Glomerular visceral epithelial cell (primary cell): ENCODE data around the gene ZNF446.
A peak's percentile ranks its signal among the peaks of the same experiment; 100 is the strongest.
"Not testable (repeated sequence)": the region's sequence is repeated elsewhere in the genome, so short reads cannot be mapped to it uniquely, and the experiment has no call there.

Experiments
- DNase-seq: peaks from one replicate; pipeline ENCODE4 v3.0.0-alpha.2; 2016; ENCODE audit errors: extremely low spot score

ZNF446 gene

GRCh38 chr19:58470837-58471543 is 5.2 kb upstream of the ZNF446 start:
- DNase-seq: not testable (repeated sequence)

- no peak for DNase-seq
These were observed 4.4 kb upstream of the ZNF446 start for GRCh38 chr19:58471736-58472135.

- DNase-seq: no peak
These were observed 2.4 kb upstream of the ZNF446 start for GRCh38 chr19:58473775-58474174.

GRCh38 chr19:58474291-58474996 is 1.7 kb upstream of the ZNF446 start:
- DNase-seq: peak; percentile 51

GRCh38 chr19:58474997-58475713 is 997 bp upstream of the ZNF446 start:
- DNase-seq: no peak

GRCh38 chr19:58476498-58477015 is 405 bp downstream of the ZNF446 start:
- DNase-seq: no peak

GRCh38 chr19:58477130-58477529 is 978 bp downstream of the ZNF446 start:
- no peak for DNase-seq

- DNase-seq: no peak
These were observed 1.7 kb downstream of the ZNF446 start for GRCh38 chr19:58477871-58478270.

- DNase-seq: no peak
These were observed 3.2 kb downstream of the ZNF446 start for GRCh38 chr19:58479303-58479702.

- DNase-seq: no peak
These were observed 3.8 kb downstream of the ZNF446 start for GRCh38 chr19:58479736-58480480.

GRCh38 chr19:58480481-58480830 is 4.3 kb downstream of the ZNF446 start:
- no peak for DNase-seq

GRCh38 chr19:58480831-58481230 is 4.7 kb downstream of the ZNF446 start:
- DNase-seq: no peak

GRCh38 chr19:58482372-58482771 is 6.2 kb downstream of the ZNF446 start:
- no peak for DNase-seq

GRCh38 chr19:58483776-58484175 is 7.6 kb downstream of the ZNF446 start:
- no peak for DNase-seq

- not testable (repeated sequence) for DNase-seq
These were observed 8.2 kb downstream of the ZNF446 start for GRCh38 chr19:58484349-58484748.

- no peak for DNase-seq
These were observed 15.2 kb downstream of the ZNF446 start for GRCh38 chr19:58491393-58491792.

- no peak for DNase-seq
These were observed 16.1 kb downstream of the ZNF446 start for GRCh38 chr19:58492265-58492664.

- no peak for DNase-seq
These were observed 21.6 kb downstream of the ZNF446 start for GRCh38 chr19:58497634-58498170.

- DNase-seq: no peak
These were observed 22.3 kb downstream of the ZNF446 start for GRCh38 chr19:58498316-58499020.

GRCh38 chr19:58499021-58499927 is 23.1 kb downstream of the ZNF446 start:
- DNase-seq: peak; percentile 98
